ENCODE results near the gene GBF1.

The GBF1 gene

GRCh38 chr10:102375250-102375649 is 129.9 kb downstream of the GBF1 start:
- Histone ChIP-seq H3K4me1 (no peaks in the 10 kb centered on the region), H3K27me3 (ENCODE audit: low read depth) (no peaks in the 10 kb centered on the region), H3K36me3 (replicated peaks) (peaks cover 66% of the 10 kb centered on the region), H3K9me3 (no peaks in the 10 kb centered on the region), H3K4me3 (no peak overlapping the region)
- DNase-seq (ENCODE audit: low spot score in 2 of 2) = peak in 1 of 2 experiments; percentile 20
- in situ Hi-C loops (cut with MboI; ENCODE audit: low sequenced_read_pairs) = no loop called here

DNA sequence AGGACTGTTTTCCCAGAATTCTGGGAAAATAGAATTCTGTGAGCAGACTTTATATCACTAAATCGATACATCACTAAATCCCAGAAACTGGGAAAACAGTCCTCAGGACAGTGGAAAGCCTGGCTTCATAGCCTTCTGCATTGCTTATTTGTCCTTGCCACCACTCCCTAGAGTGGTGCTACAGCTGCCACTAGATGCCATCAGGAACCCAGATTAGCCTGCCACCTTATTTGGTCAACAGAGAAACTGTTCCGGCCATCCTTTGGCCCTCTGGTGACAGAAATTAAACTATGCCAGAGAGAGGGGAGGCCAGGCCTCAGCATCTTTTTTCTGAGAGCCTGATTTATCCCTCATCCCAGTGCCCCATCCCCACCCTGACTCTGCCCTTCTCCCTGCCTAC is 130.5 kb downstream of the GBF1 start:
- peaks cover 65% of the 10 kb centered on the region for H3K36me3 ChIP-seq (replicated peaks)
- H3K4me1 ChIP-seq = no peaks in the 10 kb centered on the region
- H3K27me3 ChIP-seq (ENCODE audit: low read depth) = no peaks in the 10 kb centered on the region
- no peaks in the 10 kb centered on the region for H3K9me3 ChIP-seq
- DNase-seq (ENCODE audit: low spot score in 2 of 2) = no peak
- in situ Hi-C loops (cut with MboI; ENCODE audit: low sequenced_read_pairs) = no loop called here
- H3K4me3 ChIP-seq = no peak overlapping the region

DNA sequence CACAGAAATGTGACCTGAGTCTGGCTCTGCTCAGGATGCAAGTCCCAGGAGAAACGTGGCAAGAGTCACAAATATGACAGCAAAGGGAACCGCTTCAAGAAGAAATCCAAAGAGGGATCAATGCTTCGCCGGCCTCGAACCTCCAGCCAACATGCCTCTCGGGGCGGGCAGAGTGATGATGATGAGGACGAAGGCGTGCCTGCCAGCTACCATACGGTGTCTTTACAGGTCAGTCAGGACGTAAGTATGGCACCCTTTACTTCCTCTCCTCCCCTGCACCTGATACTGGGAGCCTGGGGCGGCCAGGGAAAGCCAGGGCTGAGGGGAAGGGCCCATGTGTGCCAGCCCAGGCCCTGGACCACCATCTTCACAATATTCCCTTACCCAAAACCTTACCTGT is 131.6 kb downstream of the GBF1 start:
- Histone ChIP-seq H3K27me3 (ENCODE audit: low read depth) (no peaks in the 10 kb centered on the region), H3K36me3 (replicated peaks) (peaks cover 63% of the 10 kb centered on the region), H3K4me1 (no peaks in the 10 kb centered on the region), H3K9me3 (no peaks in the 10 kb centered on the region), H3K4me3 (no peak overlapping the region)
- DNase-seq (ENCODE audit: low spot score in 2 of 2) = no peak
- in situ Hi-C loops (cut with MboI; ENCODE audit: low sequenced_read_pairs) = no loop called here

- no peaks in the 10 kb centered on the region for H3K27me3 ChIP-seq (ENCODE audit: low read depth)
- no peak overlapping the region for H3K4me3 ChIP-seq
- in situ Hi-C loops (cut with MboI; ENCODE audit: low sequenced_read_pairs) = no loop called here
- no peak for DNase-seq (ENCODE audit: low spot score in 2 of 2)
- H3K9me3 ChIP-seq = no peaks in the 10 kb centered on the region
- H3K4me1 ChIP-seq = no peaks in the 10 kb centered on the region
- H3K36me3 ChIP-seq (replicated peaks) = peaks cover 50% of the 10 kb centered on the region
Observed at GRCh38 chr10:102379383-102379782, 134.1 kb downstream of the GBF1 start.

- in situ Hi-C loops (cut with MboI; ENCODE audit: low sequenced_read_pairs) = no loop called here
Observed at GRCh38 chr10:102381983-102382382, 136.7 kb downstream of the GBF1 start.

GRCh38 chr10:102382871-102383270 is 137.5 kb downstream of the GBF1 start:
- Histone ChIP-seq H3K4me3 (no peak overlapping the region), H3K9me3 (no peaks in the 10 kb centered on the region), H3K4me1 (no peaks in the 10 kb centered on the region), H3K36me3 (replicated peaks) (peaks cover 29% of the 10 kb centered on the region), H3K27me3 (ENCODE audit: low read depth) (no peaks in the 10 kb centered on the region)
- in situ Hi-C loops (cut with MboI; ENCODE audit: low sequenced_read_pairs) = no loop called here
- no peak for DNase-seq (ENCODE audit: low spot score in 2 of 2)

More at GRCh38 chr10:102381983-102382382, 136.7 kb downstream of the GBF1 start:
- no peaks in the 10 kb centered on the region for H3K4me1 ChIP-seq
- no peak overlapping the region for H3K4me3 ChIP-seq
- no peaks in the 10 kb centered on the region for H3K9me3 ChIP-seq
- H3K27me3 ChIP-seq (ENCODE audit: low read depth) = no peaks in the 10 kb centered on the region
- H3K36me3 ChIP-seq (replicated peaks) = peaks cover 33% of the 10 kb centered on the region
- DNase-seq (ENCODE audit: low spot score in 2 of 2) = no peak

DNA sequence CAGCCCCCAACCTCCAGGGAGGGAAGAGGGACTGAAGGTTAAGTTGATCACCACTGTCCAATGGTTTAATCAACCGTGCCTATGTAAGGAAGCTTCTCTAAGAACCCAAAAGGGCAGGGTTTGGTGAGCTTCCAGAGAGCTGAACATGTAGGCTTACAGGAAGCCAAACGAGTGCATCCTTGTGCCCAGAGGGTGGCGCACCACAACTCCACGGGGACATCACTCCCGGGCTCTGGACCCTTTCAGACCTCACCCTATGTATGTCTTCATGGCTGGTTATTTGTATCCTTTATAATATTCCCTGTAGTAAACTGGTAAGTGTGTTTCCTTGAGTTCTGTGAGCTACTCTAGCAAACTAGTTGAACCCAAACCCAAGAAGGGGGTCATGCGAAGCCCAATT is 138.7 kb downstream of the GBF1 start:
- H3K4me3 ChIP-seq = no peak overlapping the region
- in situ Hi-C loops (cut with MboI; ENCODE audit: low sequenced_read_pairs) = no loop called here

GRCh38 chr10:102384606-102385429 is 139.5 kb downstream of the GBF1 start:
- DNase-seq (ENCODE audit: low spot score in 2 of 2) = no peak

More for the DNA sequence above, 138.7 kb downstream of the GBF1 start:
- Histone ChIP-seq H3K9me3 (no peaks in the 10 kb centered on the region), H3K27me3 (ENCODE audit: low read depth) (no peaks in the 10 kb centered on the region), H3K36me3 (replicated peaks) (peaks cover 23% of the 10 kb centered on the region), H3K4me1 (no peaks in the 10 kb centered on the region)
- DNase-seq (ENCODE audit: low spot score in 2 of 2) = peak in 1 of 2 experiments; percentile 60

DNA sequence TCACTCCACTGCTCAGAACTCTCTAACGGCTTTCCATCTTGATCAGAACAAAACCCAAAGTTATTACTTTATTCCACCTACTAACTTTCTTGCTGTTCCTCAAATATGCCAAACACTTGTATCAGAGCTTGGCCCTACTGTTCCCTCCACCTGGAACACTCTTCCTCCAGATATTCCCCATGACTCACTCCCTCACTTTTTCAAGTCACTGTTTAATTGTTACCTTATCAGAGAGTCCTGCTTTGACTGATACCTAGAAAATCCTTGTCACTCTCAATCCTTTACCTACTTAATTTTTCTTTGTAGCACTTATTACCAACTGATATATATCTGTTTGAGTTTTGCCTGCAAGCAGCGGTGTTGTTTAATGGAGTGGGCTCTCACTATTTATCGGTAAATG is 144.6 kb downstream of the GBF1 start:
- no peak for DNase-seq (ENCODE audit: low spot score in 2 of 2)
- no peaks in the 10 kb centered on the region for H3K27me3 ChIP-seq (ENCODE audit: low read depth)
- no peak overlapping the region for H3K4me3 ChIP-seq
- peaks cover 23% of the 10 kb centered on the region for H3K4me1 ChIP-seq
- H3K36me3 ChIP-seq (replicated peaks) = no peaks in the 10 kb centered on the region
- H3K9me3 ChIP-seq = no peaks in the 10 kb centered on the region
- in situ Hi-C loops (cut with MboI; ENCODE audit: low sequenced_read_pairs) = no loop called here

More at GRCh38 chr10:102384606-102385429, 139.5 kb downstream of the GBF1 start:
- Histone ChIP-seq H3K4me1 (no peaks in the 10 kb centered on the region), H3K36me3 (replicated peaks) (peaks cover 19% of the 10 kb centered on the region), H3K9me3 (no peaks in the 10 kb centered on the region), H3K4me3 (no peak overlapping the region), H3K27me3 (ENCODE audit: low read depth) (no peaks in the 10 kb centered on the region)
- in situ Hi-C loops (cut with MboI; ENCODE audit: low sequenced_read_pairs) = no loop called here

DNA sequence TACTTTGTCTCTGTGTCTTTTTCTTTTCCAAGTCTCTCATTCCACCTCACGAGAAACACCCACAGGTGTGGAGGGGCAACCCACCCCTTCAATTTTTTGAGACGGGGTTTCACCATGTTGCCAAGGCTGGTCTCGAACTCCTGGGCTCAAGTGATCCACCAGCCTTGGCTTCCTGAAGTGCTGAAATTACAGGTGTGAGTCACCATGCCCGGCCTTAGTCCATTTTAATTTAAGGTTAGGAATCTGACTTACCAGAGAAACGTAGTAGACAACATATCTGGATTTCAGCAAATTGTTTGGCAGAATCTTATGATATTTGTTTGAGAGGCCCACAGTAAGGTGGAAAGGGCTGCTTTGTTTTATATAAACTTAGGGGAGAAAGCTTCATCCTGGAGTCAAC is 147.0 kb downstream of the GBF1 start:
- H3K9me3 ChIP-seq = no peaks in the 10 kb centered on the region
- H3K4me3 ChIP-seq = no peak overlapping the region
- H3K36me3 ChIP-seq (replicated peaks) = 0 out of 2 replicates have a peak, but pooled peaks cover 7% of the 10 kb centered on the region
- H3K4me1 ChIP-seq = peaks cover 26% of the 10 kb centered on the region
- no peak for DNase-seq (ENCODE audit: low spot score in 2 of 2)
- no peaks in the 10 kb centered on the region for H3K27me3 ChIP-seq (ENCODE audit: low read depth)
- in situ Hi-C loops (cut with MboI; ENCODE audit: low sequenced_read_pairs) = no loop called here

- H3K9me3 ChIP-seq = no peaks in the 10 kb centered on the region
- H3K4me3 ChIP-seq = peak overlapping the region; percentile 86
- DNase-seq (ENCODE audit: low spot score in 2 of 2) = no peak
- H3K27me3 ChIP-seq (ENCODE audit: low read depth) = no peaks in the 10 kb centered on the region
- peaks cover 18% of the 10 kb centered on the region; the same call in 1 of the 2 replicates for H3K36me3 ChIP-seq (replicated peaks)
- in situ Hi-C loops (cut with MboI; ENCODE audit: low sequenced_read_pairs) = no loop called here
- H3K4me1 ChIP-seq = peaks cover 26% of the 10 kb centered on the region
Observed at GRCh38 chr10:102393411-102394078, 148.2 kb downstream of the GBF1 start.

- Histone ChIP-seq H3K27me3 (ENCODE audit: low read depth) (no peaks in the 10 kb centered on the region), H3K9me3 (no peaks in the 10 kb centered on the region), H3K4me3 (peak overlapping the region; percentile 86), H3K36me3 (replicated peaks) (peaks cover 22% of the 10 kb centered on the region; the same call in 1 of the 2 replicates), H3K4me1 (peaks cover 31% of the 10 kb centered on the region)
- in situ Hi-C loops (cut with MboI; ENCODE audit: low sequenced_read_pairs) = no loop called here
- peak; percentile 87 to 95 for DNase-seq (ENCODE audit: low spot score in 2 of 2)
Observed at GRCh38 chr10:102394079-102394800, 148.9 kb downstream of the GBF1 start.

- H3K9me3 ChIP-seq = no peaks in the 10 kb centered on the region
- in situ Hi-C loops (cut with MboI; ENCODE audit: low sequenced_read_pairs) = no loop called here
- H3K4me3 ChIP-seq = peak overlapping the region; percentile 86
- DNase-seq (ENCODE audit: low spot score in 2 of 2) = peak in 1 of 2 experiments; percentile 57
- H3K27me3 ChIP-seq (ENCODE audit: low read depth) = no peaks in the 10 kb centered on the region
- H3K36me3 ChIP-seq (replicated peaks) = peaks cover 25% of the 10 kb centered on the region; the same call in 1 of the 2 replicates
- peaks cover 31% of the 10 kb centered on the region for H3K4me1 ChIP-seq
Observed at GRCh38 chr10:102394801-102395399, 149.6 kb downstream of the GBF1 start.
